ENCODE measurements around the gene CEP55. TPM values are rescaled to one million over a fixed set of nuclear protein-coding genes. Genes with fewer than 3 reads are reported as not detected.
A peak's percentile ranks its signal among the peaks of the same experiment; 100 is the strongest.

The CEP55 gene
- polyA plus RNA-seq, 1 donor (not counting 4 experiments of a cell fraction or from before 2014, with no cell fraction given), result 25.4 TPM

DNA sequence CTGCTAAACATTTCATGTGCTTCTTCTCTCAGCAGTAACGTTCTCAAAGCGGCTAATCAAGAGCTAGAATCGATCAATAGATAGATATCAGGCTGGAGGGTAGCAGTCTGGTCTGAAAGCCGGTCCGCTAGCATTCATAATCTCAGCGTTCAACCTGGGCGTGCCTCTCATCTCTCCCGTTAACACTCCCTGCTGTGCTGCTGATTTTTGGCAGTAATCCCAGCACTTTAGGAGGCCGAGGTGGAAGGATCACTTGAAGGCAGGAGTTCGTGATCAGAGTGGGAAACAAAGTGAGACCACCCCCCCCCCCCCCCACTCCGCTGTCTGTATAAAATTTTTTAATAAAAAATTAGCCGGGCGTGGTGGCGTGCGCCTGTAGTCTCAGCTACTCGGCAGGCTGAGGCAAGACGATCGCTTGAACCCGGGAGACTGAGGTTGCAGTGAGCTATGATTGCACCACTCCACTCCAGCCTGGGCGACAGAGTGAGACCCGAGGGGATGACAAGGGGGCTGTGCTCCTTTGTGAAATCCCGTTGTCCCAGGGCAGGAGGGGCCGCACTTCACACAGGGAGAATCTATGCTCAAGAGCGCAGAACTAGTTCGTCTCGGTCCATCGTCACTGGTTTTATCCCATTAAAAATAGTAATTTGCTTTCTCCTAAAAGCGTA lies 624 bp upstream of the CEP55 start:
- H2AFZ ChIP-seq (ENCODE audit: control insufficient read depth, low read length), result peak overlapping the region; percentile 97
- H3K4me2 ChIP-seq (ENCODE audit: control insufficient read depth, extremely low read depth, insufficient read depth, low read depth, low read length), result peak overlapping the region; percentile 90
- peak overlapping the region; percentile 57 to 89 (median 85) for H3K4me3 ChIP-seq (ENCODE audit: control insufficient read depth in 2 of 3, extremely low read depth in 1 of 3, insufficient read depth in 2 of 3, low read depth in 1 of 3, low read length in 3 of 3)
- TF ChIP-seq EZH2 (IDR thresholded peaks at IDR 0.05; ENCODE audit: low read length), result no peak
- TF ChIP-seq, protein P1, sequence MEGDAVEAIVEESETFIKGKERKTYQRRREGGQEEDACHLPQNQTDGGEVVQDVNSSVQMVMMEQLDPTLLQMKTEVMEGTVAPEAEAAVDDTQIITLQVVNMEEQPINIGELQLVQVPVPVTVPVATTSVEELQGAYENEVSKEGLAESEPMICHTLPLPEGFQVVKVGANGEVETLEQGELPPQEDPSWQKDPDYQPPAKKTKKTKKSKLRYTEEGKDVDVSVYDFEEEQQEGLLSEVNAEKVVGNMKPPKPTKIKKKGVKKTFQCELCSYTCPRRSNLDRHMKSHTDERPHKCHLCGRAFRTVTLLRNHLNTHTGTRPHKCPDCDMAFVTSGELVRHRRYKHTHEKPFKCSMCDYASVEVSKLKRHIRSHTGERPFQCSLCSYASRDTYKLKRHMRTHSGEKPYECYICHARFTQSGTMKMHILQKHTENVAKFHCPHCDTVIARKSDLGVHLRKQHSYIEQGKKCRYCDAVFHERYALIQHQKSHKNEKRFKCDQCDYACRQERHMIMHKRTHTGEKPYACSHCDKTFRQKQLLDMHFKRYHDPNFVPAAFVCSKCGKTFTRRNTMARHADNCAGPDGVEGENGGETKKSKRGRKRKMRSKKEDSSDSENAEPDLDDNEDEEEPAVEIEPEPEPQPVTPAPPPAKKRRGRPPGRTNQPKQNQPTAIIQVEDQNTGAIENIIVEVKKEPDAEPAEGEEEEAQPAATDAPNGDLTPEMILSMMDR (optimal IDR thresholded peaks at IDR 0.05 in 1 of 3, IDR thresholded peaks at IDR 0.05 in 1 of 3, conservative IDR thresholded peaks at IDR 0.05 in 1 of 3; ENCODE audit: extremely low read depth in 1 of 3, insufficient read depth in 2 of 3, low read length in 3 of 3), result no peak
- peak; percentile 79 for FAIRE-seq
- H3K27ac ChIP-seq (ENCODE audit: control insufficient read depth, insufficient read depth, low read length), result peak overlapping the region; percentile 73
- DNase-seq (ENCODE audit: low read depth, low spot score), result no peak
- dilution Hi-C loops (cut with MboI; ENCODE audit: extremely low pct_ligation_motif_present, low sequenced_read_pairs), result no loop called here
- H3K36me3 ChIP-seq (ENCODE audit: control insufficient read depth in 2 of 2, extremely low read depth in 1 of 2, insufficient read depth in 2 of 2, low read length in 2 of 2), result no peaks in the 10 kb centered on the region
- peaks cover 20% of the 10 kb centered on the region for H3K4me1 ChIP-seq (ENCODE audit: control insufficient read depth, extremely low read depth, insufficient read depth, low read length)
- H4K20me1 ChIP-seq (ENCODE audit: control insufficient read depth, extremely low read depth, insufficient read depth, low read length), result no peaks in the 10 kb centered on the region
- peaks cover 34% of the 10 kb centered on the region for H3K79me2 ChIP-seq (ENCODE audit: control insufficient read depth, insufficient read depth, low read length)
- H3K27me3 ChIP-seq (ENCODE audit: control insufficient read depth, extremely low read depth, insufficient read depth, low read length), result no peaks in the 10 kb centered on the region
- peak overlapping the region; percentile 82 for H3K9ac ChIP-seq (ENCODE audit: control insufficient read depth, extremely low read depth, insufficient read depth, low read length)
- H3K9me3 ChIP-seq (ENCODE audit: control insufficient read depth, low read depth, low read length), result no peaks in the 10 kb centered on the region
- peaks cover 3% of the 10 kb centered on the region for H3K9me1 ChIP-seq (ENCODE audit: control insufficient read depth, extremely low read depth, insufficient read depth, low read length)

DNA sequence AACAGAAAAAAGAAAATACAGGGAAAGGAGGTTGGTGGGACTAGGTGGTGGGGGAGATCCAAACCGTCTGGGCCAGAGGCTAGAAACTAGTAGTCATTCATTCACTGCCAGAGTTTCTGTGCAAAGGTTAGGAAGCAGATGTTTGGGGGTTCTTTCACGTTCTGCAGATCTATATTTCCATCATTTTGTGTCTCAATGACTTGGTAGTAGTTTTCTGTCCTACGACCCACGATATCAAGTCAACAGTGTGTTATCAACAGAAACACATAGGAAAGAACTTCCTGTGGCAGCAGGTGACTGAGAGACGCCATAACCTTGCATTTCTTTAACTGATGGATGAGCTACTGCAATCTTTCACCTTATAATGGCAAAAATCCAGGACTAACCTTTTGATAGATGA lies 1.8 kb downstream of the CEP55 start:
- no peak for FAIRE-seq
- H3K27me3 ChIP-seq (ENCODE audit: control insufficient read depth, extremely low read depth, insufficient read depth, low read length), result no peaks in the 10 kb centered on the region
- peaks cover 36% of the 10 kb centered on the region for H3K79me2 ChIP-seq (ENCODE audit: control insufficient read depth, insufficient read depth, low read length)

More for the DNA sequence above, 1.8 kb downstream of the CEP55 start:
- Histone ChIP-seq H3K9me3 (ENCODE audit: control insufficient read depth, low read depth, low read length) (no peaks in the 10 kb centered on the region), H3K9ac (ENCODE audit: control insufficient read depth, extremely low read depth, insufficient read depth, low read length) (no peak overlapping the region), H3K4me1 (ENCODE audit: control insufficient read depth, extremely low read depth, insufficient read depth, low read length) (peaks cover 20% of the 10 kb centered on the region), H3K9me1 (ENCODE audit: control insufficient read depth, extremely low read depth, insufficient read depth, low read length) (peaks cover 3% of the 10 kb centered on the region), H2AFZ (ENCODE audit: control insufficient read depth, low read length) (peak overlapping the region; percentile 2), H3K27ac (ENCODE audit: control insufficient read depth, insufficient read depth, low read length) (no peak overlapping the region), H3K36me3 (ENCODE audit: control insufficient read depth in 2 of 2, extremely low read depth in 1 of 2, insufficient read depth in 2 of 2, low read length in 2 of 2) (peaks cover 0 to 3% of the 10 kb centered on the region in 2 experiments), H3K4me3 (ENCODE audit: control insufficient read depth in 2 of 3, extremely low read depth in 1 of 3, insufficient read depth in 2 of 3, low read depth in 1 of 3, low read length in 3 of 3) (no peak overlapping the region), H3K4me2 (ENCODE audit: control insufficient read depth, extremely low read depth, insufficient read depth, low read depth, low read length) (peak overlapping the region; percentile 58), H4K20me1 (ENCODE audit: control insufficient read depth, extremely low read depth, insufficient read depth, low read length) (no peaks in the 10 kb centered on the region)
- no peak for DNase-seq (ENCODE audit: low read depth, low spot score)
- no peak for TF ChIP-seq EZH2 (IDR thresholded peaks at IDR 0.05; ENCODE audit: low read length)
- TF ChIP-seq, protein P1 (optimal IDR thresholded peaks at IDR 0.05 in 1 of 3, IDR thresholded peaks at IDR 0.05 in 1 of 3, conservative IDR thresholded peaks at IDR 0.05 in 1 of 3; ENCODE audit: extremely low read depth in 1 of 3, insufficient read depth in 2 of 3, low read length in 3 of 3), result no peak
- dilution Hi-C loops (cut with MboI; ENCODE audit: extremely low pct_ligation_motif_present, low sequenced_read_pairs), result no loop called here

All from keratinocyte (primary cell).